GM03348 (cell line): Measurements from ENCODE around the gene GIMAP2.
A peak's percentile ranks its signal among the peaks of the same experiment; 100 is the strongest.
"Not testable (repeated sequence)": the region's sequence is repeated elsewhere in the genome, so short reads cannot be mapped to it uniquely, and the experiment has no call there.

Experiments
- DNase-seq: peaks from one replicate; pipeline ENCODE4 v3.0.0; 2012; ENCODE audit warnings: low spot score

Gene GIMAP2

GRCh38 chr7:150685219-150686029, at the start of gene GIMAP2:
Gene GIMAP2 (plus strand): TSS chr7:150685706. CDS start chr7:150687060, 1,354 bp downstream.
- peak; percentile 34 for DNase-seq

- no peak for DNase-seq
Observed at GRCh38 chr7:150641854-150642253, 43.7 kb upstream of the GIMAP2 start.

- no peak for DNase-seq
Observed at GRCh38 chr7:150642926-150643325, 42.6 kb upstream of the GIMAP2 start.

- no peak for DNase-seq
Observed at GRCh38 chr7:150645259-150646020, 40.1 kb upstream of the GIMAP2 start.

GRCh38 chr7:150648353-150649079, 37.0 kb upstream of the GIMAP2 start:
- no peak for DNase-seq

GRCh38 chr7:150649080-150649385, 36.5 kb upstream of the GIMAP2 start:
- no peak for DNase-seq

GRCh38 chr7:150654692-150655091, 30.8 kb upstream of the GIMAP2 start:
- no peak for DNase-seq

- no peak for DNase-seq
Observed at GRCh38 chr7:150656047-150656446, 29.5 kb upstream of the GIMAP2 start.

- DNase-seq, result no peak
Observed at GRCh38 chr7:150657526-150657925, 28.0 kb upstream of the GIMAP2 start.

- DNase-seq, result no peak
Observed at GRCh38 chr7:150660939-150661613, 24.4 kb upstream of the GIMAP2 start.

- DNase-seq, result not testable (repeated sequence)
Observed at GRCh38 chr7:150662821-150663220, 22.7 kb upstream of the GIMAP2 start.

- DNase-seq, result no peak
Observed at GRCh38 chr7:150663802-150664494, 21.6 kb upstream of the GIMAP2 start.

- no peak for DNase-seq
Observed at GRCh38 chr7:150665089-150665748, 20.3 kb upstream of the GIMAP2 start.

GRCh38 chr7:150665896-150666295, 19.6 kb upstream of the GIMAP2 start:
- no peak for DNase-seq

GRCh38 chr7:150666412-150666811, 19.1 kb upstream of the GIMAP2 start:
- no peak for DNase-seq

- no peak for DNase-seq
Observed at GRCh38 chr7:150668472-150668911, 17.0 kb upstream of the GIMAP2 start.

GRCh38 chr7:150668977-150669376, 16.5 kb upstream of the GIMAP2 start:
- DNase-seq, result no peak

- DNase-seq, result not testable (repeated sequence)
Observed at GRCh38 chr7:150671798-150672585, 13.5 kb upstream of the GIMAP2 start.

GRCh38 chr7:150675714-150676113, 9.8 kb upstream of the GIMAP2 start:
- no peak for DNase-seq

- DNase-seq, result not testable (repeated sequence)
Observed at GRCh38 chr7:150676276-150676675, 9.2 kb upstream of the GIMAP2 start.
